HCT116 (cell line): ENCODE results near the gene MCC.

Experiments used
- EGR1 ChIP-seq: IDR thresholded peaks from 2 replicates; pipeline ENCODE4 v1.6.1; 2012; ENCODE audit warnings: low read depth
- ELF1 ChIP-seq: IDR thresholded peaks from 2 replicates; pipeline ENCODE4 v1.6.1; 2012; ENCODE audit warnings: low read depth, borderline replicate concordance
- POLR2A ChIP-seq: IDR thresholded peaks from 2 replicates; pipeline ENCODE4 v1.7.0; 2011; ENCODE audit warnings: borderline replicate concordance; ENCODE audit not compliant: insufficient read depth, insufficient read length; ENCODE audit errors: extremely low read depth
- POLR2AphosphoS5 ChIP-seq: IDR thresholded peaks from 2 replicates; pipeline ENCODE4 v1.6.1; 2011; ENCODE audit warnings: mild to moderate bottlenecking, low read depth, low read length, moderate library complexity
- RAD21 ChIP-seq: IDR thresholded peaks from 2 replicates; pipeline ENCODE4 v1.6.1; 2012; ENCODE audit warnings: low read depth, mild to moderate bottlenecking
- REST ChIP-seq: IDR thresholded peaks from 2 replicates; pipeline ENCODE4 v1.6.1; 2012; ENCODE audit warnings: low read depth
- SP1 ChIP-seq: IDR thresholded peaks from 2 replicates; pipeline ENCODE4 v1.6.1; 2012; ENCODE audit warnings: low read depth
- SRF ChIP-seq: IDR thresholded peaks from 2 replicates; pipeline ENCODE4 v1.6.1; 2012; ENCODE audit warnings: low read depth
- TCF7L2 ChIP-seq: IDR thresholded peaks from 2 replicates; pipeline ENCODE4 v1.7.0; 2011; ENCODE audit warnings: borderline replicate concordance, inconsistent platforms; ENCODE audit not compliant: insufficient read depth, insufficient read length; ENCODE audit errors: extremely low read depth
- YY1 ChIP-seq: IDR thresholded peaks from 2 replicates; pipeline ENCODE4 v1.6.1; 2011; ENCODE audit warnings: low read length, low read depth, moderate library complexity, mild to moderate bottlenecking; ENCODE audit not compliant: insufficient replicate concordance; ENCODE audit errors: extremely low read depth
- ZNF274 ChIP-seq: fragments of 200-500 bp; sonication (Bioruptor generic); IDR thresholded peaks from 2 replicates; pipeline ENCODE4 v1.6.1; 2014; ENCODE audit warnings: mild to moderate bottlenecking, low read depth, low read length, inconsistent platforms
- TF ChIP-seq, protein P1 (sequence below), 3 experiments: fragments of 200-600 bp in 1 of 3; sonication (generic) in 1 of 3; IDR thresholded peaks in 2 of 3; conservative IDR thresholded peaks in 1 of 3; 2 replicates each; pipeline ENCODE4 v1.5.1; 2012 to 2017; ENCODE audit warnings: low read depth in 2 of 3, low read length in 2 of 3, antibody characterized with exemption in 1 of 3, borderline replicate concordance in 1 of 3, control low read depth in 1 of 3, mild to moderate bottlenecking in 1 of 3, mixed read lengths in 1 of 3, mixed run types in 1 of 3, moderate library complexity in 1 of 3; ENCODE audit not compliant: insufficient read depth in 1 of 3
- TF ChIP-seq, protein P2 (sequence below): IDR thresholded peaks from 2 replicates; pipeline ENCODE4 v1.6.1; 2012

DNA sequence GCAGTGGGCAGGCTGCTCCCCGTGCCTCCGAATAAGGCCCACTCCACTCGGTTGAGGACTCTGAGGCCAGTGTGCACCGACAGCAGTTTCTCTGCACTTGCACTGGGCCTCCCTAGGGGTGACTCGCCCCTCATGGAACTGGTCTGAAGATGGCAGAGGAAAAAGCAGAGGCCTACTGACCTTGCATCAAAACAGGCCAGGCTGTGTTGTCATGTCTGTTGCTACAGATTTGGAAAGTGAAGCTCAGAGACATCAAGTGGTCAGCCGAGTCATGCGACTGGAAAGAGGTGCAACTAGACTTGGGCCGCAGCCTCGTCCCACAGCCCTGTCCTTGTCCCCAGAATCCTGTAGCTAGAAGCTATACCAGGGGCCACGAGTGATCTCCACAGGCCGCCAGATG lies 433.4 kb downstream of the MCC start:
- TF ChIP-seq, protein P1, sequence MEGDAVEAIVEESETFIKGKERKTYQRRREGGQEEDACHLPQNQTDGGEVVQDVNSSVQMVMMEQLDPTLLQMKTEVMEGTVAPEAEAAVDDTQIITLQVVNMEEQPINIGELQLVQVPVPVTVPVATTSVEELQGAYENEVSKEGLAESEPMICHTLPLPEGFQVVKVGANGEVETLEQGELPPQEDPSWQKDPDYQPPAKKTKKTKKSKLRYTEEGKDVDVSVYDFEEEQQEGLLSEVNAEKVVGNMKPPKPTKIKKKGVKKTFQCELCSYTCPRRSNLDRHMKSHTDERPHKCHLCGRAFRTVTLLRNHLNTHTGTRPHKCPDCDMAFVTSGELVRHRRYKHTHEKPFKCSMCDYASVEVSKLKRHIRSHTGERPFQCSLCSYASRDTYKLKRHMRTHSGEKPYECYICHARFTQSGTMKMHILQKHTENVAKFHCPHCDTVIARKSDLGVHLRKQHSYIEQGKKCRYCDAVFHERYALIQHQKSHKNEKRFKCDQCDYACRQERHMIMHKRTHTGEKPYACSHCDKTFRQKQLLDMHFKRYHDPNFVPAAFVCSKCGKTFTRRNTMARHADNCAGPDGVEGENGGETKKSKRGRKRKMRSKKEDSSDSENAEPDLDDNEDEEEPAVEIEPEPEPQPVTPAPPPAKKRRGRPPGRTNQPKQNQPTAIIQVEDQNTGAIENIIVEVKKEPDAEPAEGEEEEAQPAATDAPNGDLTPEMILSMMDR (IDR thresholded peaks at IDR 0.05 in 2 of 3, conservative IDR thresholded peaks at IDR 0.05 in 1 of 3; ENCODE audit: borderline replicate concordance in 1 of 3, insufficient read depth in 1 of 3, low read depth in 2 of 3, low read length in 2 of 3) = no peak
- no peak for TF ChIP-seq ELF1
- TF ChIP-seq SP1 = no peak
- TF ChIP-seq POLR2A = no peak
- no peak for TF ChIP-seq EGR1
- TF ChIP-seq YY1 = no peak
- TF ChIP-seq, protein P2, sequence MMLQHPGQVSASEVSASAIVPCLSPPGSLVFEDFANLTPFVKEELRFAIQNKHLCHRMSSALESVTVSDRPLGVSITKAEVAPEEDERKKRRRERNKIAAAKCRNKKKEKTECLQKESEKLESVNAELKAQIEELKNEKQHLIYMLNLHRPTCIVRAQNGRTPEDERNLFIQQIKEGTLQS = no peak
- no peak for TF ChIP-seq POLR2AphosphoS5
- TF ChIP-seq RAD21 = no peak
- no peak for TF ChIP-seq TCF7L2
- no peak for TF ChIP-seq SRF
- no peak for TF ChIP-seq ZNF274
- no peak for TF ChIP-seq REST
